ENCODE measurements around the gene SPHK2.

- TF ChIP-seq CTCF (IDR thresholded peaks at IDR 0.05) = no peak
- TF ChIP-seq POLR2A (IDR thresholded peaks at IDR 0.05) = no peak
These were observed 52.2 kb downstream of the SPHK2 start for GRCh38 chr19:48671446-48671995.
